Measurements from ENCODE around the gene GJA5. TPM values are rescaled to one million over a fixed set of nuclear protein-coding genes. Genes with fewer than 3 reads are reported as not detected.

Gene GJA5
- total RNA-seq, 1 experiment from 2014 or later, result not detected

DNA sequence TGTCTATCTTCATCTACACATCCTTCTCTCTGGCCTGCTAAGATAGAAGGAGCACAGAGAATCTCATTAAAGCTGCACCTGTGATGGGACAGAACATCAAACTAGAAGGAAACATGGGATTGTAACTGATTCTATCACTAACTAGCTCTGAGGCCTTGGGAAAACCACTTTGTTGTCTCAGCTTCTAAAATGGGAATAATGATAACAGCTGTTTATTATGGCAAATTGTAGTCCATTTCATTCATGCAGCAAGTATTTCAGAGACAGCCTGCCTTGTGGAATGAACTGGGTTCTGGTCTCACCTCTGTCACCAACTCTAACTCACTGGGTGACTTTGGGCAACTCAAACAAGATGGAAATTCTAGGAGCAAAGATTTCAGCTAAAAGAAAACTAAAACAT lies 12.4 kb downstream of the GJA5 start:
- DNase-seq (ENCODE audit: low read depth, low spot score), result no peak
- POLR2A ChIA-PET, result interaction anchor here (0.6 kb wide), 1 partner anchor 35 kb away, joined by 4 read pairs; no protein-coding TSS in a partner anchor

DNA sequence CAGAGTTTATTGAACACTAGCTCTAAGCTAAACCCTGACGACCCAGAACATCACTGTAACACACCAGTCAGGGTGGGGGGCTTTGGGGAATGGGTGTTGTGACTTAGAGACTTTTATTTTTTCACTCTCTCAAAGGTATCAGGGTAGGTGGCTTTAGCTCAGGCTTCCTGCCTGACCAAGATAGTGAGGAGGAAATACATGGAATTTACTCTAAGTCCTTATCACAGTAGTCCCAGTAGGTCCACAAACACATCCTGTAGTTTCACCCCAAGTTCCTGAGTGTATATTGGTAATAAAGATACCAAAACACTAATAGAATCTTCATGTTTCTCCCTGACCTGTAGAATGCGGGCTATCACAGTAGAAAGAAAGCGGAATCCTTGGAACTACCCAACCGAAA lies 15.1 kb downstream of the GJA5 start:
- in situ Hi-C loops (cut with HindIII; ENCODE audit: low pct_unique_long_range_greater_than_20kb, low sequenced_read_pairs) (no loop called here), intact Hi-C loops (cut with micrococcal nuclease; ENCODE audit: unreplicated experiment) (no loop called here)
- no peaks in the 10 kb centered on the region for H3K9me3 ChIP-seq (ENCODE audit: control insufficient read depth, insufficient read depth, low read depth, low read length)
- no peak for ATAC-seq
- no peak overlapping the region for H3K27ac ChIP-seq (ENCODE audit: low read length)
- TF ChIP-seq SIN3A (IDR thresholded peaks at IDR 0.05; ENCODE audit: borderline replicate concordance, insufficient read depth, low read depth, low read length) (no peak), POLR2AphosphoS5 (IDR thresholded peaks at IDR 0.05; ENCODE audit: low read depth, low read length) (no peak)
- TF ChIP-seq, protein P1, sequence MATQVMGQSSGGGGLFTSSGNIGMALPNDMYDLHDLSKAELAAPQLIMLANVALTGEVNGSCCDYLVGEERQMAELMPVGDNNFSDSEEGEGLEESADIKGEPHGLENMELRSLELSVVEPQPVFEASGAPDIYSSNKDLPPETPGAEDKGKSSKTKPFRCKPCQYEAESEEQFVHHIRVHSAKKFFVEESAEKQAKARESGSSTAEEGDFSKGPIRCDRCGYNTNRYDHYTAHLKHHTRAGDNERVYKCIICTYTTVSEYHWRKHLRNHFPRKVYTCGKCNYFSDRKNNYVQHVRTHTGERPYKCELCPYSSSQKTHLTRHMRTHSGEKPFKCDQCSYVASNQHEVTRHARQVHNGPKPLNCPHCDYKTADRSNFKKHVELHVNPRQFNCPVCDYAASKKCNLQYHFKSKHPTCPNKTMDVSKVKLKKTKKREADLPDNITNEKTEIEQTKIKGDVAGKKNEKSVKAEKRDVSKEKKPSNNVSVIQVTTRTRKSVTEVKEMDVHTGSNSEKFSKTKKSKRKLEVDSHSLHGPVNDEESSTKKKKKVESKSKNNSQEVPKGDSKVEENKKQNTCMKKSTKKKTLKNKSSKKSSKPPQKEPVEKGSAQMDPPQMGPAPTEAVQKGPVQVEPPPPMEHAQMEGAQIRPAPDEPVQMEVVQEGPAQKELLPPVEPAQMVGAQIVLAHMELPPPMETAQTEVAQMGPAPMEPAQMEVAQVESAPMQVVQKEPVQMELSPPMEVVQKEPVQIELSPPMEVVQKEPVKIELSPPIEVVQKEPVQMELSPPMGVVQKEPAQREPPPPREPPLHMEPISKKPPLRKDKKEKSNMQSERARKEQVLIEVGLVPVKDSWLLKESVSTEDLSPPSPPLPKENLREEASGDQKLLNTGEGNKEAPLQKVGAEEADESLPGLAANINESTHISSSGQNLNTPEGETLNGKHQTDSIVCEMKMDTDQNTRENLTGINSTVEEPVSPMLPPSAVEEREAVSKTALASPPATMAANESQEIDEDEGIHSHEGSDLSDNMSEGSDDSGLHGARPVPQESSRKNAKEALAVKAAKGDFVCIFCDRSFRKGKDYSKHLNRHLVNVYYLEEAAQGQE (IDR thresholded peaks at IDR 0.05; ENCODE audit: insufficient read depth in 1 of 2, low read depth in 2 of 2, low read length in 1 of 2), result no peak
- TF ChIP-seq, protein P2, sequence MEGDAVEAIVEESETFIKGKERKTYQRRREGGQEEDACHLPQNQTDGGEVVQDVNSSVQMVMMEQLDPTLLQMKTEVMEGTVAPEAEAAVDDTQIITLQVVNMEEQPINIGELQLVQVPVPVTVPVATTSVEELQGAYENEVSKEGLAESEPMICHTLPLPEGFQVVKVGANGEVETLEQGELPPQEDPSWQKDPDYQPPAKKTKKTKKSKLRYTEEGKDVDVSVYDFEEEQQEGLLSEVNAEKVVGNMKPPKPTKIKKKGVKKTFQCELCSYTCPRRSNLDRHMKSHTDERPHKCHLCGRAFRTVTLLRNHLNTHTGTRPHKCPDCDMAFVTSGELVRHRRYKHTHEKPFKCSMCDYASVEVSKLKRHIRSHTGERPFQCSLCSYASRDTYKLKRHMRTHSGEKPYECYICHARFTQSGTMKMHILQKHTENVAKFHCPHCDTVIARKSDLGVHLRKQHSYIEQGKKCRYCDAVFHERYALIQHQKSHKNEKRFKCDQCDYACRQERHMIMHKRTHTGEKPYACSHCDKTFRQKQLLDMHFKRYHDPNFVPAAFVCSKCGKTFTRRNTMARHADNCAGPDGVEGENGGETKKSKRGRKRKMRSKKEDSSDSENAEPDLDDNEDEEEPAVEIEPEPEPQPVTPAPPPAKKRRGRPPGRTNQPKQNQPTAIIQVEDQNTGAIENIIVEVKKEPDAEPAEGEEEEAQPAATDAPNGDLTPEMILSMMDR (IDR thresholded peaks at IDR 0.05), result no peak
- no peaks in the 10 kb centered on the region; the same call in 1 of the 2 replicates for H3K27me3 ChIP-seq (ENCODE audit: control insufficient read depth, insufficient read depth, low read length)
- H3K4me3 ChIP-seq (ENCODE audit: low read depth in 2 of 2, low read length in 2 of 2), result no peak overlapping the region
- H3K36me3 ChIP-seq (ENCODE audit: control insufficient read depth, insufficient read depth, low read length), result no peaks in the 10 kb centered on the region
- H3K4me1 ChIP-seq (ENCODE audit: control insufficient read depth, insufficient read depth, low read length), result no peaks in the 10 kb centered on the region
- no peak for DNase-seq (ENCODE audit: low read depth, low spot score)
- no TSS peak for BruUV-seq (replicated peaks)
- POLR2A ChIA-PET, result no interaction called here
- CTCF ChIA-PET, result no interaction called here

More for the DNA sequence above, 12.4 kb downstream of the GJA5 start:
- no peaks in the 10 kb centered on the region for H3K9me3 ChIP-seq (ENCODE audit: control insufficient read depth, insufficient read depth, low read depth, low read length)
- ATAC-seq, result no peak
- no peaks in the 10 kb centered on the region for H3K4me1 ChIP-seq (ENCODE audit: control insufficient read depth, insufficient read depth, low read length)
- CTCF ChIA-PET, result no interaction called here
- no peak overlapping the region for H3K27ac ChIP-seq (ENCODE audit: low read length)
- in situ Hi-C loops (cut with HindIII; ENCODE audit: low pct_unique_long_range_greater_than_20kb, low sequenced_read_pairs), result no loop called here
- TF ChIP-seq, protein P2 (IDR thresholded peaks at IDR 0.05), result no peak
- TF ChIP-seq SIN3A (IDR thresholded peaks at IDR 0.05; ENCODE audit: borderline replicate concordance, insufficient read depth, low read depth, low read length), result no peak
- no peak for TF ChIP-seq POLR2AphosphoS5 (IDR thresholded peaks at IDR 0.05; ENCODE audit: low read depth, low read length)
- TF ChIP-seq, protein P1 (IDR thresholded peaks at IDR 0.05; ENCODE audit: insufficient read depth in 1 of 2, low read depth in 2 of 2, low read length in 1 of 2), result no peak
- no peak for TF ChIP-seq TCF7L2 (IDR thresholded peaks at IDR 0.05; ENCODE audit: low read depth, low read length)
- BruUV-seq (replicated peaks), result no TSS peak
- no peak overlapping the region for H3K4me3 ChIP-seq (ENCODE audit: low read depth in 2 of 2, low read length in 2 of 2)
- no peaks in the 10 kb centered on the region; the same call in 1 of the 2 replicates for H3K27me3 ChIP-seq (ENCODE audit: control insufficient read depth, insufficient read depth, low read length)
- intact Hi-C loops (cut with micrococcal nuclease; ENCODE audit: unreplicated experiment), result no loop called here
- H3K36me3 ChIP-seq (ENCODE audit: control insufficient read depth, insufficient read depth, low read length), result no peaks in the 10 kb centered on the region

All from Panc1 (cell line).